NCI-H82 treated with DMSO at 0.1 percent for 48 hours (cell line): ENCODE data around the gene TREM2.

Experiments
- DNase-seq: peaks from one replicate; lab custom pipeline; 2025; ENCODE audit not compliant: unreplicated experiment; lab: John Stamatoyannopoulos, UW

The TREM2 gene

GRCh38 chr6:41184761-41185160, 21.8 kb upstream of the TREM2 start:
- DNase-seq: no peak

GRCh38 chr6:41182069-41183034, 19.4 kb upstream of the TREM2 start:
- peak; percentile 76 for DNase-seq

- DNase-seq: no peak
Measured at GRCh38 chr6:41181566-41181965, 18.6 kb upstream of the TREM2 start.

GRCh38 chr6:41179163-41179562, 16.2 kb upstream of the TREM2 start:
- DNase-seq: no peak

GRCh38 chr6:41177695-41178094, 14.8 kb upstream of the TREM2 start:
- DNase-seq: no peak

- no peak for DNase-seq
Measured at GRCh38 chr6:41177287-41177686, 14.4 kb upstream of the TREM2 start.

GRCh38 chr6:41176189-41176588, 13.3 kb upstream of the TREM2 start:
- no peak for DNase-seq

GRCh38 chr6:41175084-41175483, 12.2 kb upstream of the TREM2 start:
- no peak for DNase-seq

- no peak for DNase-seq
Measured at GRCh38 chr6:41174610-41175009, 11.7 kb upstream of the TREM2 start.

- no peak for DNase-seq
Measured at GRCh38 chr6:41171908-41172307, 9.0 kb upstream of the TREM2 start.

GRCh38 chr6:41170547-41171160, 7.7 kb upstream of the TREM2 start:
- DNase-seq: no peak

- DNase-seq: no peak
Measured at GRCh38 chr6:41167173-41167963, 4.5 kb upstream of the TREM2 start.

GRCh38 chr6:41164551-41165120, 1.7 kb upstream of the TREM2 start:
- no peak for DNase-seq

- DNase-seq: no peak
Measured at GRCh38 chr6:41163419-41163717, 452 bp upstream of the TREM2 start.

- DNase-seq: no peak
Measured at GRCh38 chr6:41161851-41162552, 914 bp downstream of the TREM2 start.

GRCh38 chr6:41161380-41161779, 1.5 kb downstream of the TREM2 start:
- DNase-seq: no peak

- no peak for DNase-seq
Measured at GRCh38 chr6:41160933-41161332, 2.0 kb downstream of the TREM2 start.

GRCh38 chr6:41159415-41160082, 3.4 kb downstream of the TREM2 start:
- no peak for DNase-seq

GRCh38 chr6:41157323-41157722, 5.6 kb downstream of the TREM2 start:
- DNase-seq: no peak

GRCh38 chr6:41156771-41157170, 6.1 kb downstream of the TREM2 start:
- no peak for DNase-seq
